GM12892 (cell line): ENCODE measurements around the gene SDF4.

Experiments used
- DNase-seq: peaks from one replicate; pipeline ENCODE4 v3.0.0; 2011; ENCODE audit not compliant: insufficient read length
- FAIRE-seq: peaks from 2 replicates; lab custom pipeline; 2011; peaks lifted over from hg19 to GRCh38; lab: Jason Lieb, UNC
- POLR2A ChIP-seq: IDR thresholded peaks from 2 replicates; pipeline ENCODE4 v1.6.1; 2011; ENCODE audit warnings: low read depth, low read length, control low read depth
- POLR2AphosphoS5 ChIP-seq: IDR thresholded peaks from 2 replicates; pipeline ENCODE4 v1.6.1; 2011; ENCODE audit warnings: low read depth, low read length, control low read depth
- TAF1 ChIP-seq: IDR thresholded peaks from 2 replicates; pipeline ENCODE4 v1.6.1; 2011; ENCODE audit warnings: low read depth, mild to moderate bottlenecking, control low read depth, low read length, borderline replicate concordance

SDF4 gene

GRCh38 chr1:1221887-1222574, 9.8 kb downstream of the SDF4 start:
- DNase-seq, result no peak
- no peak for TF ChIP-seq POLR2A
- FAIRE-seq, result no peak

- FAIRE-seq (no peak), DNase-seq (no peak)
- TF ChIP-seq TAF1 (no peak), POLR2AphosphoS5 (no peak), POLR2A (no peak)
Measured at GRCh38 chr1:1220197-1220596, 11.6 kb downstream of the SDF4 start.

GRCh38 chr1:1219341-1219740, 12.5 kb downstream of the SDF4 start:
- TF ChIP-seq POLR2A, result no peak
- no peak for TF ChIP-seq POLR2AphosphoS5
- no peak for TF ChIP-seq TAF1
- DNase-seq (no peak), FAIRE-seq (no peak)

- TF ChIP-seq POLR2AphosphoS5, result no peak
- no peak for TF ChIP-seq TAF1
- no peak for TF ChIP-seq POLR2A
- no peak for FAIRE-seq
Measured at GRCh38 chr1:1218524-1219200, 13.1 kb downstream of the SDF4 start.

GRCh38 chr1:1217621-1218523, 13.9 kb downstream of the SDF4 start:
- DNase-seq, result no peak
- TF ChIP-seq TAF1 (no peak), POLR2AphosphoS5 (0 out of 2 replicates have a peak, but pooled peaks have one; percentile 25)
- FAIRE-seq, result no peak

More at GRCh38 chr1:1218524-1219200, 13.1 kb downstream of the SDF4 start:
- DNase-seq, result no peak

- FAIRE-seq (no peak), DNase-seq (no peak)
- no peak for TF ChIP-seq TAF1
- TF ChIP-seq POLR2AphosphoS5, result no peak
- TF ChIP-seq POLR2A, result no peak
Measured at GRCh38 chr1:1216770-1217620, 14.8 kb downstream of the SDF4 start.

GRCh38 chr1:1215881-1216605, 15.8 kb downstream of the SDF4 start:
- TF ChIP-seq POLR2AphosphoS5 (peak; percentile 18; the same call in 1 of the 2 replicates), TAF1 (no peak)
- FAIRE-seq (no peak), DNase-seq (no peak)

GRCh38 chr1:1215080-1215676, 16.6 kb downstream of the SDF4 start:
- DNase-seq, result no peak
- peak; percentile 90 for FAIRE-seq
- TF ChIP-seq POLR2AphosphoS5 (no peak), POLR2A (no peak), TAF1 (no peak)

GRCh38 chr1:1213345-1214265, 18.2 kb downstream of the SDF4 start, which contains the start of gene TNFRSF4:
Gene TNFRSF4, minus strand, starts transcription at chr1:1214153. Its CDS starts 26 bp downstream, at chr1:1214127.
- no peak for DNase-seq
- FAIRE-seq, result peak; percentile 76
- TF ChIP-seq POLR2AphosphoS5 (no peak), POLR2A (no peak), TAF1 (no peak)

GRCh38 chr1:1212780-1213344, 18.9 kb downstream of the SDF4 start:
- no peak for DNase-seq
- FAIRE-seq, result peak; percentile 9
- TF ChIP-seq POLR2A, result no peak
- no peak for TF ChIP-seq POLR2AphosphoS5
- TF ChIP-seq TAF1, result no peak
